KOPT-K1 (cell line): Measurements from ENCODE around the gene RFX1.
"Not testable (repeated sequence)": the region's sequence is repeated elsewhere in the genome, so short reads cannot be mapped to it uniquely, and the experiment has no call there.

Experiments used
- H3K27ac ChIP-seq: fragments of 200-600 bp; sonication (generic); 2 replicates; pipeline ENCODE4 v1.5.1; 2016; ENCODE audit warnings: antibody characterized with exemption, mild to moderate bottlenecking, low read depth, low read length; ENCODE audit not compliant: poor library complexity, severe bottlenecking
- H3K36me3 ChIP-seq: fragments of 200-600 bp; sonication (generic); 2 replicates; pipeline ENCODE4 v1.5.1; 2017; ENCODE audit warnings: antibody characterized with exemption, mild to moderate bottlenecking, low read length, moderate library complexity; ENCODE audit not compliant: insufficient read depth
- H3K9me3 ChIP-seq: fragments of 200-600 bp; sonication (generic); 2 replicates; pipeline ENCODE4 v1.5.1; 2017; ENCODE audit warnings: antibody characterized with exemption, low read length, mild to moderate bottlenecking; ENCODE audit not compliant: insufficient read depth, poor library complexity, severe bottlenecking

RFX1 gene

DNA sequence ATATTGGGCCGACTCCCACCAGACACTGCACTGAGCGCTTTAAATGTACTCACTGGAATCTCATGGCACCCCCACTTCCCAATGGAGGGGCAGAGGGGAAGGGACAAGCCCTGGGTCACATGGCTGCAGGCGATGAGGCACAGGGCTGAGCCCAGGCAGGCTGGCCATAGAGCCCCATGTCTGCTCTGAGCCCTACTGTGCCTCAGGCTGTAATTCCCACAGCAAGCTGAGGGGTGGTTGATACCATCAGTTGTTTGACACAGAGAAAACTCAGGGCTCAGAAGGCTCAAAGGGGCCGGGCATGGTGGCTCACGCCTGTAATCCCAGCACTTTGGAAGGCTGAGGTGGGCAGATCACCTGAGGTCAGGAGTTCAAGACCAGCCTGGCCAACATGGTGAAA lies 25.1 kb downstream of the RFX1 start:
- peaks cover 17% of the 10 kb centered on the region; the same call in 1 of the 2 replicates for H3K36me3 ChIP-seq
- no peak overlapping the region for H3K27ac ChIP-seq
- H3K9me3 ChIP-seq = no peaks in the 10 kb centered on the region

DNA sequence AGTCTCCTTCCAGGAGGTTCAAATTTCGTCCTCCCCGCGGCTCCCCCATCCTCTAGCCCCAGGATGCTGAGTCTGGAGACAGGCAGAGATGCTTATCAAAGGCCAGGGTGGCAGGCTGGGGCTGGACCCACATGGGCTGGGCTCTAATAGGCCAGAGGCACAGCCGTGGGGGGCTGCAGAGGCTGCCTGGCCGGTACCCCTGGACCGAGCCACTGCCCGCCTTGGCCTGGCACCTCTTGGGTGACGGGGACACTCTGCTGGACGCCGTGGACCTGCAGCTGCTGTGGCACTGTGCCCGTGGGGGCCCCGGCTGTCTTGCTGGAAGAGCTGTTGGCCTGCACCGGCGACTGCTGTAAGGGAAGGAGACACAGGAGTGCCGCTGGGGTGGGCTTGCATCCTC lies 25.8 kb downstream of the RFX1 start:
- Histone ChIP-seq H3K36me3 (peaks cover 19% of the 10 kb centered on the region; the same call in 1 of the 2 replicates), H3K27ac (no peak overlapping the region)

DNA sequence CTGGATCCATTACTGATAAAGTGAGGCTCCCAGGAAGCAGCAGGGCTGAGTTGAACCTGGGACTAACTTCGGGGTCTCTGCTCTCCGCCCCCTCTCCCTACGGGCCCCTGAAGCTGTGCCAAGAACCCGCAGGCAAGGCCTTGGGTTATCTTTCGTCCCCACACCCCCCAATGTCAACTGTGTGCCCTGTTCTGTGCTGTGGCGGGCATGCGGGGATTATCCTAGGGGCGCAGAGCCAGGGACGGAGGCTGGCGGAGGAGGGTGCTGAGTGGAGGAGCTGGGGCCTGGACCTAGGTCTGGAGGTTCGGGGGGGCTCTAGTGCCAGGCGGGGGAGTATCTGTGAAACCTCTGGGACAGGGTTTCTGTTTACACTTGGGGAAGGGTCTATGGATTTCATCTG lies 26.4 kb downstream of the RFX1 start:
- no peak overlapping the region for H3K27ac ChIP-seq
- H3K9me3 ChIP-seq = no peaks in the 10 kb centered on the region
- peaks cover 19% of the 10 kb centered on the region; the same call in 1 of the 2 replicates for H3K36me3 ChIP-seq

More for the DNA sequence above, 25.8 kb downstream of the RFX1 start:
- no peaks in the 10 kb centered on the region for H3K9me3 ChIP-seq

DNA sequence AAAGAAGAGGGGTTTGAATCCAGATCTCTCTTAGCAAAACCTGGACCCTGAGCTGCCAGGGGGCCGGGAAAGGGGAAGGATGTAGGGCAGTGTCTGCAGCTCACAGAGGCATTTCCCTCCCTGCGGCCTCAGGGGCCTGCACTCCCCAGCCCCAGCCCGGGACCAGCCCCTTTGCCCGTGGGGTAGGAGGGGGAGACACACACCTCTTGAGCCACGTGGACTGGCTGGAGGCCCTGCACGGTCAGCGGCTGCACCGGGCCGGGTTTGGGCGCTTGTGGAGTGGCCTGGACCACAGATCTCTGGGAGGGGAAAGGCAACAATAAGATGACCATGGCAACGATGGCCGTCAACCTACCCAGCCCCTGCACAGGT lies 26.9 kb downstream of the RFX1 start:
- Histone ChIP-seq H3K27ac (no peak overlapping the region), H3K9me3 (no peaks in the 10 kb centered on the region), H3K36me3 (peaks cover 19% of the 10 kb centered on the region; the same call in 1 of the 2 replicates)

DNA sequence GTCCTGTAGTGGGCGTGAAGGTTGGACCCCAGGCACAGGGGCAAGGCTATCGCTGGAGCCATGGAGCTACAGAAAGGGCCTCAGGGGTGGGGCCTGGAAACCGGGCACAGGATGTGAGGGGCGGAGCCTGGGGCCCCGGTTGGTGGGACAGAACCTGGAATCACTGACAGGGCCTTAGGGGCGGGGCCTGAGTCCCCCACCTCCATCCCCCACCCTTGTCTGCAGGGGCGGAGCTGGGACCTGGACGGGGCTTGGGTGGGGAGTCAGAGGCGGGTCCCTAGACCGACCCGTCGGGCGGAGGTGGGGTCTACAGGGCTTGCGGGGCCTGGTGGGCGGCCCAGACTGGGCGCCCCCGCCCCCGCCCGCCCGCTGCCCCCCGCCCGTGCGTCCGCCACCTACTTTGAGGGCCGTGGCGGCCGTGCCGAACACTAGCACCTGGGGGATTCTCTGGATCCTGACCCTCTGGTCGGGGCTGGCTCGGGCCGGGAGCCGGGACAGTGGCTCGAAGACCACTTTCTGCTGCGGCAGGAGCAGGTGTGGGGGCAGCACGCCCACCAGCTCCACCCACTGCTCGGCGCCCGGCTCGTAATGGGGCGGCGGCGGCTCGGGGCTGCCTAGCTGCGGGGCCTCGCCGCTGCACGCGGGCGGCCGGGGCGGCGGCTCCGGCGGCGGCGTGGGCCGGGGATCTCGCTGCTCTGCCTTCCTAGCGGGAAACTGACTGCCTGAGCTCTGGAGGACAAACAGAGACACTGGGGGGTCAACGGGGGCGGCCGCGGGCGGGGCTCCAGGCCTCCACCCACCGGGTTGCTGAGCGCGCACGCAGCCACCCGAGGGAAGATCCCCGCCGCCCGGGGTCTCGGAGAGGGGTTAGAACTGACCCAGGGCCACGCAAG lies 27.5 kb downstream of the RFX1 start:
- Histone ChIP-seq H3K27ac (no peak overlapping the region), H3K9me3 (no peaks in the 10 kb centered on the region), H3K36me3 (peaks cover 19% of the 10 kb centered on the region; the same call in 1 of the 2 replicates)

DNA sequence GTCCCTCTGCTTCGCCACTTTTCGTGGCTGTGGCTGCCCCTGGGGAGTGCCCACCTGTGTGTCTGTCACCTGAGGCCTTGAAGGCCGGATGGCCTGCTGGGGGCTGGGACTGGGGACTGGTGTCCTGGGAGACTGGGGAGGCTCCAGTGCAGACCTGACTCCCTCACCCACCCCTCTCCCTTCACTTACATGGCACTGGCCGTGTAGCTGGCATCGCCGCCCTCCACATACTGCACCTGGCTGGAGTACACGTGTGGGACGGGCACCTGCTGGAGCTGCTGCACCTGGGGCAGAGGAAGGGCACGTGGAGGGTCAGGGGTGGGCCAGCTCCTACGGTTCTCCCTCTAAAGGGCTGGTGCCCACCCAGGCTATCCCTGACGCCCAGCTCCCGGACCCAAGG lies 28.3 kb downstream of the RFX1 start:
- Histone ChIP-seq H3K9me3 (no peaks in the 10 kb centered on the region), H3K27ac (no peak overlapping the region), H3K36me3 (peaks cover 24% of the 10 kb centered on the region; the same call in 1 of the 2 replicates)

DNA sequence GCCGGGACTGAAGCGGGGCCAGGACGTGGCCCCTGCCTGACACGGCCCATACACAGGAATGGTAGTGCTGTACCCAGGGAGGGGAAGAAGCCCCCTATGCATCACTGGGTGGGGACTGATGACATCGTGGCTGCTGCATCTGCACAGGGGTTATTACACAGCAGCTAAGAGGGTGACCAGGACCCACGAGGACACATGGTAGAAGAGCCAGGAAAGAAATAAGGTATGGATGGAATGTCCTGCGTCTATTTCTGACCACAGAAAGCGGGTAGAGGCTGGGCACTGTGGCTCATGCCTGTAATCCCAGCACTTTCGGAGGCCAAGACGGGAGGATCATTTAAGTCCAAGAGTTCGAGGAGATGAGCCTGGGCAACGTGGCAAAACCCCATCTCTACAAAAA lies 29.7 kb downstream of the RFX1 start:
- Histone ChIP-seq H3K36me3 (peaks cover 31% of the 10 kb centered on the region; the same call in 1 of the 2 replicates), H3K27ac (no peak overlapping the region), H3K9me3 (no peaks in the 10 kb centered on the region)

DNA sequence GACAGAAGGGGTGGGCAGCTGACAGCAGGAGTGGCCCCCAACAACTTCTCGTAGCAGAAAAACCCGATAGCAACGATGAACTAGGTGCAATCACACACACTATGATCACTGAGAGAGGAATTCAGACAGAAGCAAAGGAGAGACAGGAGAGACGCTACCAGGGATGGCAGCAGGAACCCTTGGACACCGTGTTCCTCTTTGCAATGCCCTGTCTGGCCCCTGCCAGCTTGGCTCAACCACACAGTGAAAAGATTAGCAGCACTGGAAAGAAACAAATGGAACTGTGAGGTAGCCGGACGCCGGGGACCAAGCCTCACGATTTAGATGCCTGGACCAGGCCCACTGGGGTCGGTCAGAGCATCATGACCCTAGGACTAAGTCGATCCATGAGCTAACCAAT lies 30.2 kb downstream of the RFX1 start:
- no peaks in the 10 kb centered on the region for H3K9me3 ChIP-seq
- peaks cover 31% of the 10 kb centered on the region; the same call in 1 of the 2 replicates for H3K36me3 ChIP-seq
- no peak overlapping the region for H3K27ac ChIP-seq

DNA sequence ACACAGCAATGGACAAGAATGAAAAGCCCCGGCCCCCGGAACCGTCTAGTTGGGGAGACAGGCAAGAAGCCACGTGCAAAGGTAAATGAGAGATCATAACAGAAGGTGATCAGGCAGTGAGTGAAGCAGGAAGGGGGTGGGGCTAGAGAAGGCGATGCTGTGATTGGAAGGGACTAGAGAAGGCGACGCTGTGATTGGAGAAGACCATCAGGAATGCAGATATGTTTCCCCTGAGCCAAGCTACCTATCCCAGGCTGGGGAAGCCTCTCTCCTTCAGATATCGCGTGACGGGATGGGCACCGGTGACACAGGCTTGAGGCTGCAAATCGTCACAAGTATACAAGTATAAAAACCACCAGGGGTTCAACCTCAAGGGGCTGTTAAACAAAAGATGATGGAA lies 32.0 kb downstream of the RFX1 start:
- Histone ChIP-seq H3K36me3 (peaks cover 31% of the 10 kb centered on the region; the same call in 1 of the 2 replicates), H3K9me3 (no peaks in the 10 kb centered on the region), H3K27ac (no peak overlapping the region)

DNA sequence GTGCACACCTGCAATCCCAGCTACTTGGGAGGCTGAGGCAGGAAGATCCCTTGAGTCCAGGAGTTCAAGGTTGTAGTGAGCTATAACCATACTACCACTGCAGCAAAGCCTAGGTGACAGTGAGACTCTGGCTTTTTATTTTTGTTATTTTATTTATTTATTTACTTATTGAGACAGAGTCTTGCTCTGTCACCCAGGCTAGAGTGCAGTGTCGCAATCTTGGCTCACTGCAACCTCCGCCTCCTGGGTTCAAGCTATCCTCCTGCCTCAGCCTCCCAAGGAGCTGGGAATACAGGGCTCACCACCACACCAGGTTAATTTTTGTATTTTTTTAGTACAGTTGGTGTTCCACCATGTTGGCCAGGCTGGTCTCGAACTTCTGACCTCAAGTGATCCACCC lies 32.6 kb downstream of the RFX1 start:
- H3K36me3 ChIP-seq = peaks cover 37% of the 10 kb centered on the region; the same call in 1 of the 2 replicates
- not testable (repeated sequence) for H3K27ac ChIP-seq, H3K9me3 ChIP-seq

DNA sequence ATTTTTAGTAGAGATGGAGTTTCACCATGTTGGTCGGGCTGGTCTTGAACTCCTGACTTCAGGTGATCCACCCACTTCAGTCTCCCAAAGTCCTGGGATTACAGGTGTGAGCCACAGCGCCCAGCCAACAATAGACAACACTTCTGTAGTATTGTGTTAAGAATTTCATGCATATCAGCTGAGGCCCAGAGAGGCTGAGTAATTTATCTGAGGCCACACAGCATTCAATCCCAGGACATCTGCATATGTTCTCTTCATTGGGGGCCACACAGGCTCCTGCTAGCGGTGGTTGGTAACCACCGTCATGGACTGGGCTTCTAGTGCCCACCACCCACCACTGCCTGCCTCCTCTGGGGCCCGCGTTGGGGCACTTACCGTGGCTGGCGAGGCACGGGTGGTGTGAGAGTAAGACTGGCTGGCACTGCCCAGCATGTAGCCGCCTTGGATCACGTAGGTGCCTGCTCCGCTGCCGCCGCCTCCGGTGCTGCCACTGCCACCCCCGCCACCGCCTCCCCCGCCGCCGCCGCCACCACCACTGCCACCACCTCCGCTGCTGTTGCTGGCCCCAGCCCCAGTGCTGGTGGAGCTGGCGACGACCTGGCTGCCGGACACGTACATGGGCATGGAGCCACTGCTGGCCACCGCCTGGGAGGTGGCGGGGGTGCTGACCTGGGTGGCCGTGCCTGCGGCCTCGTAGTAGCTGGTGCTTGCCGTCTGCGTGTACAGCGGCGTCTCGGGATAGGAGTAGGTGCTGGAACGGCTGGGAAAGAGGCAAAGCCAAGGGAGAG lies 33.6 kb downstream of the RFX1 start:
- Histone ChIP-seq H3K36me3 (peaks cover 47% of the 10 kb centered on the region), H3K9me3 (no peaks in the 10 kb centered on the region), H3K27ac (no peak overlapping the region)

DNA sequence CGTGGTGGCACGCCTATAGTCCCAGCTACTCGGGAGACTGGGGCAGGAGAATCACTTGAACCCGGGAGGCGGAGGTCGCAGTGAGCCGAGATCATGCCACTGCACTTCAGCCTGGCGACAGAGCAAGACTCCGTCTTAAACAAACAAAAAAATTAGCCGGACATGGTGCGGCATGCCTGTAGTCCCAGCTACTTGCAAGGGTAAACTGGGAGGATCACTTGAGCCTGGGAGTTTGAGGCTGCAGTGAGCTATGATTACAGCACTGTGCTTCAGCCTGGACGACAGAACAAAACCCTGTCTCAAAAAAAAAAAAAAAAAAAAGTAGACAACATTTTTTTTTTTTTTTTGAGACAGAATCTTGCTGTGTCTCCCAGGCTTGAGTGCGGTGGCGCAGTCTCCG lies 34.3 kb downstream of the RFX1 start:
- H3K27ac ChIP-seq, H3K9me3 ChIP-seq: not testable (repeated sequence)
- H3K36me3 ChIP-seq = peaks cover 54% of the 10 kb centered on the region

DNA sequence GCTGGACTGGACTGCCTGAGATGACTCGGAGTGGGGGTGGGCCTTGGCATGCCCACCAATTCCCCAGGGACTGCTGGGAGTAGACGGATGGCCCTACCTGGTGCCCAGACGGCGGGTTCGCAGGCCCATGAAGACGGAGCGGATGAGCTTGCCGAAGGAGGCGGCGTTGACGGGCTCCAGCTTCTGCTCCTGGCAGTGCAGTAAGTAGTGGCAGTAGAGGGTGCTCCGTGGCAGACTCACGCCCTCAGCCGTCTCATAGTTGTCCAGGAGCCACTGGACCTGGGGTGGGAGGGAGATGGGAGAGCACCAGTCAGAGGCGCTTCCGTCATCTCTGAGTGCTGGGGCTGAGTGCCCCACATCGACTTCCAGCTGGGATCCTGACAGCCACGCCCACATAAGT lies 36.2 kb downstream of the RFX1 start:
- H3K36me3 ChIP-seq = peaks cover 67% of the 10 kb centered on the region
- H3K9me3 ChIP-seq = no peaks in the 10 kb centered on the region
- H3K27ac ChIP-seq = no peak overlapping the region

DNA sequence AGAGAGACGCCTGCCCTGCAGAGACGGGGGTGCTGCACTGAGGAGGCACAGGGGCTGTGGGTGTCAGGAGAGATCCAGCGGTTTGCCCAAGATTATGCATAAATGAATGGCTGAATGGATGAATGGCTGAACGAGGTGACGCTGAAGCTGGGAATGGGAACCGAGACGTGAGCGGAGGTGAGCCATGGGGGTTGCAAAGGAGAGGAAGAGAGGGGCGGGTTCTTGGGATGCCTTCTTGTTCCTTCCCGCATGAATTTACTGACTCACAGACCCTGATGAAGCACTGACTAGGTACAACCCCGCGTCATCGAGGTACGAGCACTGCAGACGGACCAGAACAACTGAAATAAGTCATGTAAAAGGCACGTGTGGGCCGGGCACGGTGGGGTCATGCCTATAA lies 37.1 kb downstream of the RFX1 start:
- H3K27ac ChIP-seq = no peak overlapping the region
- H3K9me3 ChIP-seq = no peaks in the 10 kb centered on the region
- peaks cover 68% of the 10 kb centered on the region for H3K36me3 ChIP-seq

DNA sequence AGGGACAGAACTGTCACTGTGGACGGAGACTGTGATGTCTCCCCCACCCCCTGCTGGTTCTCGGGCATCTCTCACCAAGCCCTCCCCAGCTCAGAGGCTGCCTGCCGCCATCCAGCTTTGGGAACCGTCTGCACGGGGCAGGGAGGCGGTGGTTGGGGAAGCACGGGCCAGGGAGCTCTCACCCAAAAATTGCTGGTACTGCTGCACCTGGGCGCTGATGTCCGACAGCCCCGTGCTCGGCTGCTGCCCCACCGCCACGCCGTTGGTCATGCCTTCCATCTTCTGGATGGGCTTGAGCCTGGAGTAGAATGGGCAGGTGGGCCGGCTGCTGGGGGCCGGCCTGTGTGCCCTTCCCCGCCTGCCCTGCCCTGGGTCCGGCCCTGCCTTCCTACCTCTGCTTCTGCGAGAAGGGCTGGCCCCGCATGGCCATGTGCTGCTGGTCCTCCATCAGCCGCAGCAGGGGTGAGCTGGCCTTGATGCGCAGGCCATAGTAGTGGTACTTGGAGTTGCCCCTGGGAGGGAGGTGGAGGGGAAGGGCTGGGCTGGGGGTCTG lies 37.7 kb downstream of the RFX1 start:
- H3K36me3 ChIP-seq = peaks cover 68% of the 10 kb centered on the region
- H3K9me3 ChIP-seq = no peaks in the 10 kb centered on the region
- no peak overlapping the region for H3K27ac ChIP-seq
